Measurements from ENCODE around the gene CBX6. TPM values are rescaled to one million over a fixed set of nuclear protein-coding genes. Genes with fewer than 3 reads are reported as not detected.

Gene CBX6
- total and polyA plus RNA-seq, 2 of the 8 experiments (the other 6 are each of a cell fraction or from before 2014, with no cell fraction given) = 10.6 to 27.5 TPM

- H3K27me3 ChIP-seq (replicated peaks in 1 of 4; ENCODE audit: control insufficient read depth in 3 of 4, extremely low read depth in 1 of 4, insufficient read depth in 3 of 4, low read length in 3 of 4) = no peaks in the 10 kb centered on the region; a peak in 1 of 7 replicates
- H4K91ac ChIP-seq (replicated peaks; ENCODE audit: insufficient read length, low read length) = no peak overlapping the region
- WGBS, 2 experiments (ENCODE audit: extremely low coverage in 1 of 2, insufficient coverage in 1 of 2, insufficient read length in 1 of 2, insufficient replicate concordance in 2 of 2, low coverage in 1 of 2, low lambda C conversion rate in 2 of 2, missing lambda C conversion rate in 1 of 2) = 81% methylated on average over 8 of the region's 8 CpGs; no CpG with 5 or more reads in 1 of the 2 experiments
- H4K8ac ChIP-seq (ENCODE audit: extremely low read depth, insufficient read depth, low read length) = no peak overlapping the region; the same call in 1 of the 2 replicates
- H2AK5ac ChIP-seq (ENCODE audit: low read depth, low read length) = no peak overlapping the region
- H3K4me2 ChIP-seq (ENCODE audit: insufficient read depth in 1 of 2, low read depth in 2 of 2, low read length in 2 of 2) = no peak overlapping the region
- no peaks in the 10 kb centered on the region for H3K9me3 ChIP-seq (ENCODE audit: insufficient read depth in 2 of 2, low read depth in 1 of 2, low read length in 1 of 2)
- no peak overlapping the region for H2BK15ac ChIP-seq (ENCODE audit: low read length)
- H2BK20ac ChIP-seq (ENCODE audit: low read length) = no peak overlapping the region
- no peaks in the 10 kb centered on the region for H3K23me2 ChIP-seq (ENCODE audit: low read depth, low read length)
- FAIRE-seq (no peak), DNase-seq (ENCODE audit: low read depth in 1 of 2, low spot score in 2 of 2) (no peak)
- no peak overlapping the region for H3K23ac ChIP-seq (ENCODE audit: insufficient read length)
- ChIA-PET CTCF (ENCODE audit: partially characterized antibody) (interaction anchor here (0.7 to 5.8 kb wide), 7 partner anchors 8 to 315 kb away, joined by 3 to 29 read pairs (median 4); no protein-coding TSS in a partner anchor), POLR2A (ENCODE audit: partially characterized antibody) (interaction anchor here (0.8 to 1.9 kb wide), 2 partner anchors 17 to 37 kb away, joined by 3 to 4 read pairs; no protein-coding TSS in a partner anchor)
- H3K4me3 ChIP-seq (ENCODE audit: extremely low read depth in 1 of 4, insufficient read depth in 2 of 4, low read depth in 3 of 4, low read length in 4 of 4) = no peak overlapping the region
- no peak overlapping the region for H3K14ac ChIP-seq (ENCODE audit: insufficient read length)
- H4K5ac ChIP-seq (ENCODE audit: insufficient read length, low read depth, low read length) = no peak overlapping the region
- H3K9ac ChIP-seq (replicated peaks in 1 of 4; ENCODE audit: extremely low read depth in 1 of 4, low read depth in 3 of 4, low read length in 3 of 4) = no peak overlapping the region
- H3K18ac ChIP-seq (ENCODE audit: extremely low read depth, low read length) = no peak overlapping the region
- no peak overlapping the region for H2AFZ ChIP-seq (ENCODE audit: low read length)
- H2BK120ac ChIP-seq (replicated peaks; ENCODE audit: low read depth, low read length) = no peak overlapping the region
- no peaks in the 10 kb centered on the region for H4K20me1 ChIP-seq (replicated peaks in 1 of 2; ENCODE audit: control insufficient read depth in 1 of 2, insufficient read depth in 2 of 2, low read length in 2 of 2)
- H3K79me1 ChIP-seq (ENCODE audit: low read depth, low read length) = 0 out of 2 replicates have a peak, but pooled peaks cover under 1% of the 10 kb centered on the region
- no peaks in the 10 kb centered on the region for H3K36me3 ChIP-seq (ENCODE audit: control insufficient read depth in 2 of 4, insufficient read depth in 4 of 4, low read length in 3 of 4)
- no peaks in the 10 kb centered on the region for H3K79me2 ChIP-seq (ENCODE audit: control insufficient read depth in 1 of 2, insufficient read depth in 2 of 2, low read length in 2 of 2)
- peaks cover 0 to 3% (median 0%) of the 10 kb centered on the region in 4 experiments; a peak in 1 of 7 replicates for H3K4me1 ChIP-seq (replicated peaks in 1 of 4; ENCODE audit: control insufficient read depth in 3 of 4, insufficient read depth in 4 of 4, low read length in 3 of 4)
- H2BK12ac ChIP-seq (ENCODE audit: low read depth, low read length) = no peak overlapping the region
- no peak overlapping the region for H3K27ac ChIP-seq (ENCODE audit: low read depth, low read length)
- no peak overlapping the region for H3K56ac ChIP-seq (replicated peaks; ENCODE audit: insufficient read length, low read depth, low read length)
- no peak overlapping the region for H2BK5ac ChIP-seq (ENCODE audit: low read depth, low read length)
- H3K4ac ChIP-seq (replicated peaks; ENCODE audit: insufficient read length, low read depth, low read length) = no peak overlapping the region
- TF ChIP-seq RXRA (IDR thresholded peaks at IDR 0.05; ENCODE audit: insufficient read depth, low read depth, low read length) (no peak), CTCF (IDR thresholded peaks at IDR 0.05; ENCODE audit: control extremely low read depth in 1 of 3, insufficient read depth in 1 of 3, low read depth in 1 of 3, low read length in 3 of 3) (no peak), HDAC6 (IDR thresholded peaks at IDR 0.05; ENCODE audit: low read depth, low read length) (no peak), TAF1 (IDR thresholded peaks at IDR 0.05; ENCODE audit: low read depth, low read length) (no peak), RNF2 (IDR thresholded peaks at IDR 0.05; ENCODE audit: borderline replicate concordance, low read depth, low read length, missing control alignments, poor library complexity, severe bottlenecking) (no peak), CHD2 (IDR thresholded peaks at IDR 0.05; ENCODE audit: low read length) (no peak), EZH2 (IDR thresholded peaks at IDR 0.05; ENCODE audit: low read depth, low read length, severe bottlenecking) (no peak), USF2 (IDR thresholded peaks at IDR 0.05; ENCODE audit: low read length) (no peak)
These were observed 52.0 kb downstream of the CBX6 start for GRCh38 chr22:38820020-38820419.
